T-helper 2 cell (primary cell): ENCODE measurements around the gene ACKR3.

Experiments used
- DNase-seq, 5 experiments: peaks; one replicate each; pipeline versions ENCODE4 v3.0.0 to v3.0.0-alpha.2; 2012 to 2022
- total RNA-seq, 2 donors: gene quantifications; one replicate each; lab custom pipeline; 2026; lab: John Stamatoyannopoulos, UW

Gene ACKR3
- 0.62 to 2.7 reads per million in 2 donors for total RNA-seq

- DNase-seq, result peak in 4 of 5 experiments; percentile 30 to 92 (median 66)
These were observed at the start of gene ACKR3 for GRCh38 chr2:236569573-236569973. ACKR3 (plus strand) TSS chr2:236569825; CDS start chr2:236580466, 10,641 bp downstream.

GRCh38 chr2:236521556-236521955, 48.1 kb upstream of the ACKR3 start:
- no peak for DNase-seq

GRCh38 chr2:236523249-236523648, 46.4 kb upstream of the ACKR3 start:
- DNase-seq, result no peak

GRCh38 chr2:236525411-236525997, 44.1 kb upstream of the ACKR3 start:
- no peak for DNase-seq

- DNase-seq, result no peak
These were observed 43.0 kb upstream of the ACKR3 start for GRCh38 chr2:236526455-236527158.

GRCh38 chr2:236527159-236527630, 42.4 kb upstream of the ACKR3 start:
- no peak for DNase-seq

GRCh38 chr2:236529606-236530005, 40.0 kb upstream of the ACKR3 start:
- DNase-seq, result no peak

GRCh38 chr2:236530512-236530911, 39.1 kb upstream of the ACKR3 start:
- DNase-seq, result no peak

GRCh38 chr2:236531195-236531594, 38.4 kb upstream of the ACKR3 start:
- DNase-seq, result no peak

GRCh38 chr2:236531996-236532395, 37.6 kb upstream of the ACKR3 start:
- DNase-seq, result no peak

GRCh38 chr2:236533343-236533742, 36.3 kb upstream of the ACKR3 start:
- DNase-seq, result no peak

- no peak for DNase-seq
These were observed 34.6 kb upstream of the ACKR3 start for GRCh38 chr2:236535024-236535423.

GRCh38 chr2:236536727-236537398, 32.8 kb upstream of the ACKR3 start:
- peak in 3 of 5 experiments; percentile 33 to 81 (median 69) for DNase-seq

- DNase-seq, result peak in 1 of 5 experiments; percentile 34
These were observed 31.4 kb upstream of the ACKR3 start for GRCh38 chr2:236538242-236538641.

- no peak for DNase-seq
These were observed 28.5 kb upstream of the ACKR3 start for GRCh38 chr2:236541008-236541562.

- DNase-seq, result no peak
These were observed 25.3 kb upstream of the ACKR3 start for GRCh38 chr2:236544362-236544761.

GRCh38 chr2:236545248-236545658, 24.4 kb upstream of the ACKR3 start:
- no peak for DNase-seq

GRCh38 chr2:236545814-236546480, 23.7 kb upstream of the ACKR3 start:
- peak in 1 of 5 experiments; percentile 78 for DNase-seq

- peak in 2 of 5 experiments; percentile 34 to 89 for DNase-seq
These were observed 23.0 kb upstream of the ACKR3 start for GRCh38 chr2:236546561-236547002.

GRCh38 chr2:236547725-236548124, 21.9 kb upstream of the ACKR3 start:
- no peak for DNase-seq

- no peak for DNase-seq
These were observed 21.3 kb upstream of the ACKR3 start for GRCh38 chr2:236548179-236548921.

GRCh38 chr2:236549165-236549564, 20.5 kb upstream of the ACKR3 start:
- no peak for DNase-seq
